HG03135 (cell line): ENCODE results near the gene MSANTD3.

ENCODE experiments used
- ATAC-seq: cut with Tn5 transposase; IDR thresholded peaks from one replicate; pipeline ENCODE4 v1.9.1; 2021; ENCODE audit warnings: mild to moderate bottlenecking, moderate library complexity; ENCODE audit not compliant: unreplicated experiment

Gene MSANTD3

GRCh38 chr9:100465274-100465673 lies 38.3 kb downstream of the MSANTD3 start:
- no peak for ATAC-seq

- ATAC-seq, result no peak
Observed at GRCh38 chr9:100465761-100466160, 38.8 kb downstream of the MSANTD3 start.

DNA sequence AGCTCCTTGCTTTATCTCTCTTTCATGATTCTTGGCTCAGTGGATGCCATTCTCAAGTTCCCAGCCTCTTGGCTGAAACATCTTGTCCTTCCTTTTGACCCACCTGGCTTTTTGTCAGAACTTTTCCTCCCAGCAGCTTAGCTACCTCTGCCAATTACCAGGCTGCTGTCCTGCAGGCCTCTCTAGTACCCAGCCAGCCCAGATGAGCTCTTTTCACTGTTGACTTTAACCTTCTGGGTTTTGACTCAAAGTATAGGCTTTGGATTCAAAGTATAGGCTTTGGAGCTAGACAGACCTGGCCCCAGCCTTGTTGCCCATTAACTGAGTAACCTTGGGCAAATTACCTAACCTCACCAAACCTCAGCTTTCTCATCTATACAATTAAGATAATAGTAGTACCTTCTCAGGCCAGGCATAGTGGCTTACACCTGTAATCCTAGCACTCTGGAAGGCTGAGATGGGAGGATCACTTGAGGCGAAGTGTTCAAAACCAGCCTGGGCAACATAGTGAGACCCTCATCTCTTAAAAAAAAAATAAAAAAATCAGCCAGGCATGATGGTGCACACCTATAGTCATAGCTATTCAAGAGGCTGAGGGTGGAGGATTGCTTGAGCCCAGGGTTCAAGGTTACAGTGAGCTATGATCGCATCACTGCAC lies 39.4 kb downstream of the MSANTD3 start:
- no peak for ATAC-seq

- ATAC-seq, result no peak
Observed at GRCh38 chr9:100466829-100467221, 39.9 kb downstream of the MSANTD3 start.

GRCh38 chr9:100468041-100468440 lies 41.1 kb downstream of the MSANTD3 start:
- ATAC-seq, result no peak

- no peak for ATAC-seq
Observed at GRCh38 chr9:100472268-100472667, 45.3 kb downstream of the MSANTD3 start.

- peak; percentile 58 for ATAC-seq
Observed at GRCh38 chr9:100472788-100473275, 45.9 kb downstream of the MSANTD3 start, which contains the start of gene TMEFF1. Gene TMEFF1 (plus strand): TSS chr9:100473149. CDS start chr9:100473545, 396 bp downstream.

DNA sequence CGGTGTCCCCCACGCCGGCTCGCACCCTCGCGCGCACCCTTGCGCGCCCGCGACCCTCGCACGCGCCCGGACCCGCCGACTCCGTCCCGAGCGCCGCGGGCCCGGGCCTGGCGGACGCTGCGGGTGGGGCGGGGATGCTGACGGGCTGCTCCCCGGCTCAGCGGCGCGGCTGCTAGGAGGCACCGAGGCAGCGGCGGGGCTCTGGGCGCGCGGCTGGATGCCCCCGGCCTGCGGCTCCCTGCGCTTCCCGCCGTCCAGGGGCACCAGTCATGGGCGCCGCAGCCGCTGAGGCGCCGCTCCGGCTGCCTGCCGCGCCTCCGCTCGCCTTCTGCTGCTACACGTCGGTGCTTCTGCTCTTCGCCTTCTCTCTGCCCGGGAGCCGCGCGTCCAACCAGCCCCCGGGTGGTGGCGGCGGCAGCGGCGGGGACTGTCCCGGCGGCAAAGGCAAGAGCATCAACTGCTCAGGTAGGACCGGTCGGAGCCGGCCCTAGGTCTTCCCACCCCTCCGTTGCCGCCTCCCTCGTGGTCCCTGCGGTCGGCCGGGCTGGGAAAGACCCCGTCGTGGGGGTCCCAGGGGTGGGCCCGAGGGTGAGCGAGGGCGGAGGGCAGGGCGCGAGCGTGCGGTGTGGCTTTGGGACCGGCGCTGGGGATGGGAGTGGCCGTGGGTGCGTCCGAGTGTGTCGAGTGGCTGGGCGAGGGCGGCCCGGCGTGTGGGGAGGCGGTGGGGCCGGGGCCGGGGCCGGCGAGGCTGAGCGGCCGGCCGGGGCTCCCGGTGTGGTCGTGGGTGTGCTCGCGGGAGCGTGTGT lies 46.5 kb downstream of the MSANTD3 start:
- peak; percentile 55 for ATAC-seq

DNA sequence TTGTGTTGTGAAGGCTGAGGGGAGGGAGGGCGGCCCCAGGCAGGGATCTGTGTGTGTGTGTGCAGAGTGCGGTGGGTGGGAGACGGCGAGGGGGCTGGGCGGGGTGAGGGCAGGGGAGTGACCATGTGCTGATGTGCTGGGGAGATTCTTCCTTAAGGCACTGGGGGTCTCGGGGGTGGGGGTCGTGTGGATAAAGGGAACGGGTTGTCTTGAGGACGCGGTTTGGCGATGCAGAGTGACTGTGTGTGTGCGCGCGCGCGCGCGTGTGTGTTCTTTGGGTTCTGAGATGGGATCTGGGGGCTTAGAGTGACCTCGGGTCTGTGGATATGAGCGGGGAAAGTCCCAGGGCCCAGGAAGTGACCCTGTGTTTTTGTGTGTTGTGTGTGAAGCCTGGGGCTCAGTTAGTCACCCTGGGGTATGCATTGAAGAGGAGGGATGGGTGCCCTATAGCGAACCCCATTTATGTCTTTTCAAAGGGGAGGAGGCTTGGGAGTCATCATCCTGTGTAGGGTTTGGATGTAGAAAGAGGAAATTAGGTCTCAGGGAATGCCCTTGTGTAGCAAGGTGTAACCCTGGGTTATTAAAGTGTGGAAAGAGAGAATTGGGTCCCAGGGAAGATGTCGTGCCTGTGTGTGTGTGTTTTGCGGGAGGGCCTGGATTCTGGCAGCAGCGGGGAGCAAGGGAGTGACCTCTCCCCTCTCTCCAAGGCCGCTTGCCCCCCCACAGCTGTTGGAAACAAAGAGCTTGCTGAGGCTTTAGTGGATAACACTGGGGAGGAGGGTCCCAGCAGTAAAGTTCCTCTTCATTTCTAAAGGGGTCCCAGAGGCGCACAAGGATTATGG lies 47.4 kb downstream of the MSANTD3 start:
- no peak for ATAC-seq

GRCh38 chr9:100474924-100475276 lies 48.0 kb downstream of the MSANTD3 start:
- no peak for ATAC-seq

- no peak for ATAC-seq
Observed at GRCh38 chr9:100477241-100477640, 50.3 kb downstream of the MSANTD3 start.

DNA sequence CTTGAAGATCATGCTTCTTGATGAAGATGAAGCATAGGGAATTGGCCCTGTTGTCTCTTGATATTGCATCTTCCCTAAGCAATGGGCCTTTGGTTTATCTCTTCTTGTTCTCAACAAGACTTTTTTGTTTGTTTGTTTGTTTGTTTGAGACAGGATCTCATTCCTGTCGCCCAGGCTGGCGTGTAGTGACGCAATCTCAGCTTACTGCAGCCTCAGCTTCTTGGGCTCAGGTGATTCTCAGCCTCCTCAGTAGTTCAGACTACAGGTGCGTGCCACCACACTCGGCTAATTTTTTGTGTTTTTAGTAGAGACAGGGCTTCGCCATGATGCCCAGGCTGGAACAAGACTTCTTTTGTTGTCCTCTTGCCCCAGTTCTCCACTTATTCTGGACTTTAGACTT lies 51.2 kb downstream of the MSANTD3 start:
- no peak for ATAC-seq

DNA sequence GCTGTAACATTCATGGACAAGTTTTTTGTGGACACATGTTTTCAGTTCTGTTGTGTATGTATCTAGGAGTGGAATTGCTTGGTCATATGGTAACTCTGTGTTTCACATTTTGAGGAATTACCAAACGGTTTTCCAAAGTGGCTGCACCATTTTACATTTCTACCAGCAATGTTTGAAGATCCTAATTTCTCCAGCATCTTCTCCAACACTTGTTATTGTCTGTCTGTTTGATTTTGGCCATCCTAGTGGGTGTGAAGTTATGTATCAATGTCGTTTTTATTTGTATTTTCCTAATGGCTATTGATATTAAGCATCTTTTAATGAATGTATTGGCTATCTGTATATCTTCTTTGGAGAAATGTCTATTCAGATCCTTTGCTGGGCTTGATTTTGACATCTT lies 52.9 kb downstream of the MSANTD3 start:
- no peak for ATAC-seq

- ATAC-seq, result no peak
Observed at GRCh38 chr9:100485196-100485595, 58.3 kb downstream of the MSANTD3 start.

GRCh38 chr9:100486479-100487176 lies 59.7 kb downstream of the MSANTD3 start:
- no peak for ATAC-seq

GRCh38 chr9:100488177-100488576 lies 61.2 kb downstream of the MSANTD3 start:
- ATAC-seq, result no peak

- no peak for ATAC-seq
Observed at GRCh38 chr9:100489836-100490235, 62.9 kb downstream of the MSANTD3 start.

- no peak for ATAC-seq
Observed at GRCh38 chr9:100492952-100493351, 66.0 kb downstream of the MSANTD3 start.

DNA sequence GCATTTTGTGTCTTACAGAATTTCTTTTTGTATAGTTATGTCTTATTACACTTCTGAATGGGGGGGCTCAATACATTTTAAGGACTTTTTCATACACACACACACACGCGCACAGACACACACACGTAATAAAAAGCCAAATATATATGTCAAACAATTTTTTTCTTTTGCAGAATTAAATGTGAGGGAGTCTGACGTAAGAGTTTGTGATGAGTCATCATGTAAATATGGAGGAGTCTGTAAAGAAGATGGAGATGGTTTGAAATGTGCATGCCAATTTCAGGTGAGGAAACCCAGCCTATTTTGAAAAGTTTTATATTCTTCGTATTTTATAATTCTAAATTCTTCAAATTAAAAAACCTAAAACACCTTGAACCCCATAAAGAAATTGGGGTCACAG lies 71.6 kb downstream of the MSANTD3 start:
- no peak for ATAC-seq

GRCh38 chr9:100499460-100499859 lies 72.5 kb downstream of the MSANTD3 start:
- no peak for ATAC-seq

GRCh38 chr9:100499866-100500265 lies 72.9 kb downstream of the MSANTD3 start:
- ATAC-seq, result no peak
